ENCODE results near the gene ANKRD12.
"Not testable (repeated sequence)": the region's sequence is repeated elsewhere in the genome, so short reads cannot be mapped to it uniquely, and the experiment has no call there.

The ANKRD12 gene

DNA sequence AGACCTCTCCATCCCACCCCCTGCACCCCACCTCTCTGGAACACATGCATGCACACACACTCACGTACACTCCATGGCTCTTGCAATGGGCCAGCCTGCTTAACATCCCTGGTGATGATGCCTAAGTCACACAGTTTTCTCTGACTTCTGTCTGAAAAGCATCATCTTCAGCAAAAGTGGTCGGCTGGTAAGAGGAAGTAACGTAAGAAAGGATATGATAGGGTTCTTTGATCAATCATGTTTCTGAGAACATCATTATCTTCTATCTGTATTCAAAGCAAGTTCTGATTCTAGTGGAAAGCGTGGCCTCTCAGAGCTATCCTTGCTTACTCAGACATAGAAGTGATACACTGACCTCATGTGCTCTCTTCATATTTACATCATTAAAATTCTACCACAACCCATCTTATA lies 45.5 kb upstream of the ANKRD12 start:
- TF ChIP-seq, protein P1, sequence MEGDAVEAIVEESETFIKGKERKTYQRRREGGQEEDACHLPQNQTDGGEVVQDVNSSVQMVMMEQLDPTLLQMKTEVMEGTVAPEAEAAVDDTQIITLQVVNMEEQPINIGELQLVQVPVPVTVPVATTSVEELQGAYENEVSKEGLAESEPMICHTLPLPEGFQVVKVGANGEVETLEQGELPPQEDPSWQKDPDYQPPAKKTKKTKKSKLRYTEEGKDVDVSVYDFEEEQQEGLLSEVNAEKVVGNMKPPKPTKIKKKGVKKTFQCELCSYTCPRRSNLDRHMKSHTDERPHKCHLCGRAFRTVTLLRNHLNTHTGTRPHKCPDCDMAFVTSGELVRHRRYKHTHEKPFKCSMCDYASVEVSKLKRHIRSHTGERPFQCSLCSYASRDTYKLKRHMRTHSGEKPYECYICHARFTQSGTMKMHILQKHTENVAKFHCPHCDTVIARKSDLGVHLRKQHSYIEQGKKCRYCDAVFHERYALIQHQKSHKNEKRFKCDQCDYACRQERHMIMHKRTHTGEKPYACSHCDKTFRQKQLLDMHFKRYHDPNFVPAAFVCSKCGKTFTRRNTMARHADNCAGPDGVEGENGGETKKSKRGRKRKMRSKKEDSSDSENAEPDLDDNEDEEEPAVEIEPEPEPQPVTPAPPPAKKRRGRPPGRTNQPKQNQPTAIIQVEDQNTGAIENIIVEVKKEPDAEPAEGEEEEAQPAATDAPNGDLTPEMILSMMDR (IDR thresholded peaks at IDR 0.05), result no peak
- no peak overlapping the region for H3K27ac ChIP-seq
- H3K4me3 ChIP-seq (ENCODE audit: low read depth, low read length), result no peak overlapping the region
- H3K9ac ChIP-seq, result no peak overlapping the region
- H3K4me2 ChIP-seq (ENCODE audit: low read length), result no peak overlapping the region
- no peaks in the 10 kb centered on the region for H3K27me3 ChIP-seq (ENCODE audit: control insufficient read depth, insufficient read depth, low read length)
- H3K36me3 ChIP-seq (ENCODE audit: control insufficient read depth, insufficient read depth, low read length), result no peaks in the 10 kb centered on the region
- H2AFZ ChIP-seq, result no peak overlapping the region
- H3K79me2 ChIP-seq, result no peaks in the 10 kb centered on the region
- no peaks in the 10 kb centered on the region for H3K4me1 ChIP-seq
- no peaks in the 10 kb centered on the region for H3K9me3 ChIP-seq (ENCODE audit: control insufficient read depth, low read length)

DNA sequence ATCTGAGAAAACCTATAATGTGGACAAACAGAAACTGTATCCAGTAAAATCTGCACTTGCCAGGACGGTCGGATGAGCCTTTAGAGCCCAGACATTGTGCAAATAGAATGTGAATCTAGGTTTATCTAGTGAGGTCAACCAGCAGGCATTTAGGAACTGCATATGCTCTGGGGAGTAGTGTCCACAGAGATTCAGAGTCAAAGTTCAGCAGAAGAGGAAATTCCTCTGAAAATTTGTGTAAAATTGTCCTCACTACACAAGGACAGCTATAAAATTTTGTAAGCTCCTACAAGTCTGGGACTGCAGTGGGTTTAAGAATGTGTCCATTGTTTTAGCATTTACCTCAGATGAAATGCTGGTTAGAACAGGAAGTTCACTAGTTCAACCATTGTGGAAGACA lies 43.9 kb upstream of the ANKRD12 start:
- H3K4me1 ChIP-seq, result no peaks in the 10 kb centered on the region
- no peaks in the 10 kb centered on the region for H3K79me2 ChIP-seq
- H3K4me3 ChIP-seq (ENCODE audit: low read depth, low read length), result no peak overlapping the region
- H3K27ac ChIP-seq, result no peak overlapping the region
- H2AFZ ChIP-seq, result no peak overlapping the region
- H3K36me3 ChIP-seq (ENCODE audit: control insufficient read depth, insufficient read depth, low read length), result no peaks in the 10 kb centered on the region
- H3K9ac ChIP-seq, result no peak overlapping the region
- H3K27me3 ChIP-seq (ENCODE audit: control insufficient read depth, insufficient read depth, low read length), result no peaks in the 10 kb centered on the region
- no peaks in the 10 kb centered on the region for H3K9me3 ChIP-seq (ENCODE audit: control insufficient read depth, low read length)
- H3K4me2 ChIP-seq (ENCODE audit: low read length), result no peak overlapping the region
- TF ChIP-seq, protein P1 (IDR thresholded peaks at IDR 0.05), result no peak

DNA sequence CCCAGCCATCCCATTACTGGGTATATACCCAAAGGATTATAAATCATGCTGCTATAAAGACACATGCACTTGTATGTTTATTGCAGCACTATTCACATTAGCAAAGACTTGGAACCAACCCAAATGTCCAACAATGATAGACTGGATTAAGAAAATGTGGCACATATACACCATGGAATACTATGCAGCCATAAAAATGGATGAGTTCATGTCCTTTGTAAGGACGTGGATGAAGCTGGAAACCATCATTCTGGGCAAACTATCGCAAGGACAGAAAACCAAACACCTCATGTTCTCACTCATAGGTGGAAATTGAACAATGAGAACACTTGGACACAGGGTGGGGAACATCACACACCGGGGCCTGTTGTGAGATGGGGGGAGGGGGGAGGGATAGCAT lies 43.5 kb upstream of the ANKRD12 start:
- H3K79me2 ChIP-seq; H3K9ac ChIP-seq; H3K36me3 ChIP-seq (ENCODE audit: control insufficient read depth, insufficient read depth, low read length); H3K27me3 ChIP-seq (ENCODE audit: control insufficient read depth, insufficient read depth, low read length); H3K27ac ChIP-seq; H2AFZ ChIP-seq; H3K4me2 ChIP-seq (ENCODE audit: low read length); H3K9me3 ChIP-seq (ENCODE audit: control insufficient read depth, low read length); H3K4me3 ChIP-seq (ENCODE audit: low read depth, low read length); H3K4me1 ChIP-seq: not testable (repeated sequence)

DNA sequence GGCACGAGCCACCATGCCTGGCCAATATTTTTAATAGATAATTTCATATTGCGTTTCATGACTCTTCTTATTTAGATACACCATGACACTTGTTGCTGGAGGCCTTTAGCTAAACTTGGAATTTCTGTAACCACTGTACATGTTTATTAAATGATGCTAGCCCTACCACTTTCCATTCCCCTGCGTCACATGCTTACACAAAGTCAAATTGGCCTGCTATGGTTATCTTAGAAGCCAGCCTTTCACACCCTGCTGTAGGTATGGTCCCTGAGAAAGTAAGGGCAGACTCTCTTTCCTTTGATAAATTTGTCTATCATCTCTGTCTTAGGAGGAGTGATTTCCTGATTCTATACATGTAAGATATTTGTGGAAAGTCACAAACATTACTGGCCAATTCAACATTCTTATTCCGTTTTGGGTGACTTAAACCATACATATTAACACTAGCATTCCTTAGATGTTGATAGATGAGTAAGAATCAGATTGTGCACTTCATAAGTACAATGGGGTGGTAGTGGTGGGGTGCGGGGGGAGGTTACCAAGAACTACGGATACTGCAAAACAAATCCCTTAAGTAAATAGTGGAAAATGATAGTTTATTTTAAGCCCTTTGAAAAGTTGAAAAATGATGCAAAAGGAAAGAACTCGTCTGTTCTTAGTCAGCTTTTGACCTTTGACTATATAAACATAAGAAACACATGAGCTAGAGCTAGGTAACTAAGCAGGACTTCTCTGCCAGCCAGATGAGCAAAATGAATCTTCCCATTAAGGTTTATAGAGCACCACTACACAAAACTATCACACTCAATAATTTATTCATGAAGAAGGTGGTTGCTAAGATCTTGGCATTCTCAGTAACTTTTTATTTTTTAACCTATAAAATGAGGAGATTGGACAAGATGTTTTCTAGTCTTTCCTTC lies 42.0 kb upstream of the ANKRD12 start:
- H3K27ac ChIP-seq, result no peak overlapping the region
- no peaks in the 10 kb centered on the region for H3K4me1 ChIP-seq
- H2AFZ ChIP-seq, result peak overlapping the region; percentile 8
- no peaks in the 10 kb centered on the region for H3K36me3 ChIP-seq (ENCODE audit: control insufficient read depth, insufficient read depth, low read length)
- H3K27me3 ChIP-seq (ENCODE audit: control insufficient read depth, insufficient read depth, low read length), result no peaks in the 10 kb centered on the region
- no peak overlapping the region for H3K9ac ChIP-seq
- no peaks in the 10 kb centered on the region for H3K9me3 ChIP-seq (ENCODE audit: control insufficient read depth, low read length)
- TF ChIP-seq, protein P1 (IDR thresholded peaks at IDR 0.05), result no peak
- H3K4me3 ChIP-seq (ENCODE audit: low read depth, low read length), result no peak overlapping the region
- no peak overlapping the region for H3K4me2 ChIP-seq (ENCODE audit: low read length)
- H3K79me2 ChIP-seq, result no peaks in the 10 kb centered on the region

DNA sequence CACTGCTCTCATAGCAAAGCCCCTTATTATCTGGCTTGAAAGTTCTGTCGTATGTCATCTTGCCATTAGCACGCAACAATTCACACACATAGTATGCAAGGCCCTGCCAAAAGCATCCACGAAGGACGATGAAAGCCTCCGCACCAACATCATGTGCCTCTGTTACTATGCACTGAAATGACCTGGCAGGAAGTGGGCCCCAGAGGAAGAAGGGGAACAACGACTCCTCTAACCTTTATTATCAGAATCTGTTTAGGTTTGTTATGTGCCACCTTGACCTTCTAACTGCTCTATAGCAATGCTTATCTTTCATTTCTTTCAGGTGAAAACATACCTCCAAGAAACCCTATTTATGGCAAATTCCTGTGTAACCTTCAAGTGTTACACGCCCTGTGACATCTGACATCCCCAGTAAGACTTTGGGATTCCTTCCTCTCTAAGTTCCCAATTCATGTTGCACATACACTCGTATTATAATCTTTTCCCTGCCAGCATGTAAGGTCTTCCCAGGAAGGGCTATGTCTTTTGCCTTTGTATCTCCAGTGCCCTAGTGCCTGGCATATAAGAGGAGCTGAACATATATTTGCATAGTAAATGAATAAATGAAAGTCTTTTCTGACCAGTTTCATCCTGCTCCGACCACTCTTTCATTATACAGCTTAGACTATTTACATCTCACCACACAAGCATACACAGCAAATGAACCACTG lies 41.1 kb upstream of the ANKRD12 start:
- Histone ChIP-seq H3K4me2 (ENCODE audit: low read length) (no peak overlapping the region), H3K4me3 (ENCODE audit: low read depth, low read length) (no peak overlapping the region), H3K36me3 (ENCODE audit: control insufficient read depth, insufficient read depth, low read length) (no peaks in the 10 kb centered on the region), H3K9ac (no peak overlapping the region), H3K9me3 (ENCODE audit: control insufficient read depth, low read length) (no peaks in the 10 kb centered on the region), H2AFZ (peak overlapping the region; percentile 8), H3K4me1 (no peaks in the 10 kb centered on the region), H3K27ac (no peak overlapping the region), H3K79me2 (no peaks in the 10 kb centered on the region), H3K27me3 (ENCODE audit: control insufficient read depth, insufficient read depth, low read length) (no peaks in the 10 kb centered on the region)
- TF ChIP-seq, protein P1 (IDR thresholded peaks at IDR 0.05), result no peak

Data from parathyroid adenoma (tissue), 2 donors.